Measurements from ENCODE around the gene GPR149.

Gene GPR149

GRCh38 chr3:154338570-154338969, 91.4 kb downstream of the GPR149 start:
- no peak for DNase-seq (ENCODE audit: low read depth in 2 of 2)

- no peak for DNase-seq (ENCODE audit: low read depth in 2 of 2)
Measured at GRCh38 chr3:154338008-154338407, 92.0 kb downstream of the GPR149 start.

GRCh38 chr3:154334973-154335420, 95.0 kb downstream of the GPR149 start:
- DNase-seq (ENCODE audit: low read depth in 2 of 2) = peak; percentile 18 to 20

GRCh38 chr3:154327871-154328270, 102.1 kb downstream of the GPR149 start:
- DNase-seq (ENCODE audit: low read depth in 2 of 2) = no peak

GRCh38 chr3:154324919-154325318, 105.1 kb downstream of the GPR149 start:
- DNase-seq (ENCODE audit: low read depth in 2 of 2) = no peak

- peak; percentile 78 to 79 for DNase-seq (ENCODE audit: low read depth in 2 of 2)
Measured at GRCh38 chr3:154323891-154324738, 105.9 kb downstream of the GPR149 start, which contains the start of gene DHX36. TSS of gene DHX36 (minus strand) at chr3:154324487. CDS start at chr3:154324416, 71 bp downstream.

- no peak for DNase-seq (ENCODE audit: low read depth in 2 of 2)
Measured at GRCh38 chr3:154316974-154317767, 112.8 kb downstream of the GPR149 start.

GRCh38 chr3:154314152-154314551, 115.8 kb downstream of the GPR149 start:
- no peak for DNase-seq (ENCODE audit: low read depth in 2 of 2)

GRCh38 chr3:154310840-154311239, 119.2 kb downstream of the GPR149 start:
- DNase-seq (ENCODE audit: low read depth in 2 of 2) = no peak

GRCh38 chr3:154307363-154307762, 122.6 kb downstream of the GPR149 start:
- DNase-seq (ENCODE audit: low read depth in 2 of 2) = no peak

- DNase-seq (ENCODE audit: low read depth in 2 of 2) = no peak
Measured at GRCh38 chr3:154304936-154305335, 125.1 kb downstream of the GPR149 start.

GRCh38 chr3:154304116-154304786, 125.7 kb downstream of the GPR149 start:
- no peak for DNase-seq (ENCODE audit: low read depth in 2 of 2)

- no peak for DNase-seq (ENCODE audit: low read depth in 2 of 2)
Measured at GRCh38 chr3:154301561-154301960, 128.4 kb downstream of the GPR149 start.

GRCh38 chr3:154294016-154294415, 136.0 kb downstream of the GPR149 start:
- no peak for DNase-seq (ENCODE audit: low read depth in 2 of 2)

- no peak for DNase-seq (ENCODE audit: low read depth in 2 of 2)
Measured at GRCh38 chr3:154290187-154290586, 139.8 kb downstream of the GPR149 start.
